Adipocyte (in vitro differentiated cells): Measurements from ENCODE around the gene S100A16.
"Not testable (repeated sequence)": the region's sequence is repeated elsewhere in the genome, so short reads cannot be mapped to it uniquely, and the experiment has no call there.

ENCODE experiments used
- DNase-seq: peaks from one replicate; pipeline ENCODE4 v3.0.0-alpha.2; 2015; ENCODE audit warnings: low read depth
- H3K27me3 ChIP-seq: replicated peaks from 2 replicates; pipeline ENCODE4 v1.7.0; 2013; ENCODE audit warnings: mild to moderate bottlenecking, low read length, moderate library complexity; ENCODE audit not compliant: control insufficient read depth, insufficient read depth
- H3K36me3 ChIP-seq: 2 replicates; pipeline ENCODE4 v1.7.0; 2013; ENCODE audit warnings: low read length, mild to moderate bottlenecking, moderate library complexity; ENCODE audit not compliant: control insufficient read depth, insufficient read depth, severe bottlenecking
- H3K4me1 ChIP-seq: 2 replicates; pipeline ENCODE4 v1.7.0; 2013; ENCODE audit warnings: mild to moderate bottlenecking, low read length, moderate library complexity; ENCODE audit not compliant: control insufficient read depth, insufficient read depth
- H3K4me3 ChIP-seq: 2 replicates; pipeline ENCODE4 v1.7.0; 2013; ENCODE audit warnings: mild to moderate bottlenecking, low read length, moderate library complexity
- H3K9ac ChIP-seq: 2 replicates; pipeline ENCODE4 v1.7.0; 2013; ENCODE audit warnings: mild to moderate bottlenecking, low read length, moderate library complexity
- H3K9me3 ChIP-seq: 2 replicates; pipeline ENCODE4 v1.7.0; 2013; ENCODE audit warnings: mild to moderate bottlenecking, low read length, moderate library complexity; ENCODE audit not compliant: control insufficient read depth

Gene S100A16

GRCh38 chr1:153569465-153569864, 43.5 kb downstream of the S100A16 start:
- Histone ChIP-seq H3K4me3 (no peak overlapping the region), H3K36me3 (no peaks in the 10 kb centered on the region), H3K4me1 (peaks cover 49% of the 10 kb centered on the region), H3K9me3 (no peaks in the 10 kb centered on the region), H3K27me3 (no peaks in the 10 kb centered on the region), H3K9ac (no peak overlapping the region)
- no peak for DNase-seq

DNA sequence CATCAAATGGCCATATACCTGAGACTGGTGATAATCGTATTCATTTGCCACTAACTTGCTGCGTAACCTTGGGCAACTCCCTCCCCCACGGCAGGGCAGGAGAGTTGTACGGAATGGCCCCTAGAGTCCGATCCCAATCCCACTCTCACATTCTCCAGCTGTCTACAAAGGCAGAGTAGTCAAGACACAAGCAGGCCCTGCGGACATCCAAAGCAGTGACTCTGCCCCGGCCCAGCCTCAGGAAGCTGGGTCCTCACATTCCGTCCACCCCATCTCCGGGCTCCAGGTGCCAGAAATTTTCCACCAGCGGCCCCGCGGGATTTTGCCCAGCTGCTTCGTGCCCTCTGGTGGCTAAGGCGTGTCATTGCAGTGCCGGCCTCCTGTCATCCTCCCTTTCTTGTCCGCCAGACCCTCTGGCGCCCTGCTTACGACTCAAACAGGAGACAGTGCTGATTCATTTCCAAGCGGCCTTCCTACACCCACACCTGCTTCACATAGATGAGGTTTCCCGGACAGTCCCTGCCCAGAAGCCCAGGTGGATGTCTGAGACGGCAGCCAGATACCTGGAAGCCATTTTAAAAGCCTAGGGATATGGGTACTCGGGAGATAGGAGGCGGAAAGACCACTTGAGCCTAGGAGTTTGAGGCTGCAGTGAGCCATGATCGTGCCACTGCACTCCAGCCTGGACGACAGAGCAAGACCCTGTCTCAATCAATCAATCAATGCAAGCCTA, 44.4 kb downstream of the S100A16 start:
- Histone ChIP-seq H3K9me3 (no peaks in the 10 kb centered on the region), H3K4me1 (peaks cover 47% of the 10 kb centered on the region), H3K27me3 (no peaks in the 10 kb centered on the region), H3K9ac (peak overlapping the region; percentile 76), H3K4me3 (peak overlapping the region; percentile 48), H3K36me3 (no peaks in the 10 kb centered on the region)
- peak; percentile 97 for DNase-seq

DNA sequence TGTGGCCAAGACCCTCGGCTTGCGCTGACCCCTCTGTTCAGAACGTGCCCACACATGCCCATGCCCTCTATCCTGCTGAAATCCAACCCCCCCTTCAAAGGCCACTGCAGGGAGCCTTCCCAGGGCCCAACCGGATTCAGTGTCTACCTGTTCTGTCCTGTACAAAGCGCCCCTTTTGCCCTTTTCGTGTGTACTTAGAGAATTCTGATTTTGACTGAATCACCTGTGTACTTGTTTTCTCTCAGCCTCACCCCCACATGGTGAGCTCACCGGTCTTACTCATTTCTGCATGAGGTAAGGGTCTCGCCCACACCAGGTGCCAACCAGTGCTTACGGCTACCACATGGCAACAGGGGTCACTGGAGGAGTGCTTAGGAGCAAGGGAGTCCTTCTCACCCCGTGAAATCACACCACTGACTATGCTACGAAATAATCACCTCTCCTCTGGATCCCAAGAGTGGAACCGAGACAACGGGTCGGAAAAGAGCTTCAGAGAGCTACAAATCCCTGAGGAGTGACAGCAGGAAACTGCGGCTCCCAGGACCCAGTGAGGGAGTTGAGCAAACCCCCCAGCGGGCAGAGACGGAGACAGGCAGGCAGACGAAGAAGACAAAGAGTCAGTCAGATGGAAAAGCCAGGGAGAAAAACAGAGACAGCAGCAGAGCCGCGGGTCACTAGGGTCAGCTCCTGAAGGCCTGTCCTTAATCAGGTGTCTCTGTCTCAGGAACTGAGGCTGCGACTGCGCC, 45.1 kb downstream of the S100A16 start:
- DNase-seq: no peak
- Histone ChIP-seq H3K4me1 (peaks cover 40% of the 10 kb centered on the region), H3K9me3 (no peaks in the 10 kb centered on the region), H3K4me3 (peak overlapping the region; percentile 48), H3K36me3 (no peaks in the 10 kb centered on the region), H3K9ac (peak overlapping the region; percentile 76), H3K27me3 (no peaks in the 10 kb centered on the region)

DNA sequence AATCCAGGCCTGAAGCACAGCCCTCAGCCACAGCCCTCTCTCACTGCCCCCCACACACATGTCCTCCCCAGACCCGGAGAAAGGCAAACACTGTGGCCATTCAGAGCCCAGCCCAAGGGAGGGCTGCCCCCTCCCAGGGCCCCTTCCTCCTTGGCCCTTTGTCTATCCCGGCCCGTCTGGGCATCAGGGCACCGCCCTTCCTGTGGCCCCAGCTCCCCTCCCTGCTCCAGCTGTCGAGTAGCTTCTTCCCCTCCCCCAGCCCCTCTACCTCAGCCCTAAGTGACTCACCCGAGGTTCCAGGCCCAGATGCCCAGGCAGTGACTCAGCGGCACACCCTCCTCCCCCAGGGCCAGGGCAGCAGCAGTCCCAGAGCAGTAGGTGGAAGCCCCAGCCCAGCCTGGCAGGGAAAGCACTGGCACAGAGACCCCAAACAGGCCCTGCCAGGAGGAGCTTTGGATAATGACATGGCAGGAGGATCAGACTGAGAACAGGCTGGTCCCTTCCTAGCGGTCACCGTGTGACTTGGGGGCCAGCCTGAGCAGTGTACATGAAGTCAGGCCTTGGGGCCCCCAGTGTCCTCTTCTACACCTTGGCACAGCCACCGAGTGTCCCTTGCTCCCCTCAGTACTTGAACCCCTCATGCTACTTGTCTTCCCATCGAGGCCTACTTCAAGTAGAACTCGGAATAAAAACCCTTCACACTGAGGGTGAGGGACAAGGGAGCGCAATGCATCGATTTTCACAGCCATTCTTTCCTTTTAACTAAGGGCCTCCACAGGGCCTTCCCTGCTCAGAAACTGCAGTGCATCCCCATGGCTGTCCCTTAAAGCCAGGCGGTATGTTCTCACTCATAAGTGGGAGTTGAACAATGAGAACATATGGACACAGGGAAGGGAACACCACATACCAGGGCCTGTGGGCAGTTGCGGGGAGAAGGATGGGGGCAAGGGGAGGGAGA, 46.2 kb downstream of the S100A16 start:
- H3K9ac ChIP-seq: peak overlapping the region; percentile 90
- peak overlapping the region; percentile 67 for H3K4me3 ChIP-seq
- DNase-seq: peak; percentile 99
- no peaks in the 10 kb centered on the region for H3K9me3 ChIP-seq
- peaks cover 34% of the 10 kb centered on the region for H3K4me1 ChIP-seq
- no peaks in the 10 kb centered on the region for H3K27me3 ChIP-seq
- H3K36me3 ChIP-seq: no peaks in the 10 kb centered on the region

GRCh38 chr1:153565529-153566374, 47.2 kb downstream of the S100A16 start, which contains the start of gene S100A2:
Gene S100A2, minus strand, starts transcription at chr1:153565844. Its CDS starts 1,967 bp downstream, at chr1:153563877.
- Histone ChIP-seq H3K4me1 (peaks cover 34% of the 10 kb centered on the region), H3K9ac (peak within 1 kb of the TSS; percentile 90), H3K27me3 (no peaks in the 10 kb centered on the region), H3K9me3 (no peaks in the 10 kb centered on the region), H3K36me3 (no peaks in the 10 kb centered on the region), H3K4me3 (peak within 1 kb of the TSS; percentile 67)
- DNase-seq: peak; percentile 94

- no peak for DNase-seq
- Histone ChIP-seq H3K9ac (no peak overlapping the region), H3K9me3 (no peaks in the 10 kb centered on the region), H3K4me1 (peaks cover 34% of the 10 kb centered on the region), H3K27me3 (no peaks in the 10 kb centered on the region), H3K36me3 (no peaks in the 10 kb centered on the region), H3K4me3 (no peak overlapping the region)
These were observed 48.9 kb downstream of the S100A16 start for GRCh38 chr1:153563991-153564390.

GRCh38 chr1:153563483-153563901, 49.4 kb downstream of the S100A16 start:
- DNase-seq: no peak
- Histone ChIP-seq H3K27me3 (no peaks in the 10 kb centered on the region), H3K4me3 (no peak overlapping the region), H3K9me3 (no peaks in the 10 kb centered on the region), H3K4me1 (peaks cover 30% of the 10 kb centered on the region), H3K9ac (no peak overlapping the region), H3K36me3 (no peaks in the 10 kb centered on the region)

DNA sequence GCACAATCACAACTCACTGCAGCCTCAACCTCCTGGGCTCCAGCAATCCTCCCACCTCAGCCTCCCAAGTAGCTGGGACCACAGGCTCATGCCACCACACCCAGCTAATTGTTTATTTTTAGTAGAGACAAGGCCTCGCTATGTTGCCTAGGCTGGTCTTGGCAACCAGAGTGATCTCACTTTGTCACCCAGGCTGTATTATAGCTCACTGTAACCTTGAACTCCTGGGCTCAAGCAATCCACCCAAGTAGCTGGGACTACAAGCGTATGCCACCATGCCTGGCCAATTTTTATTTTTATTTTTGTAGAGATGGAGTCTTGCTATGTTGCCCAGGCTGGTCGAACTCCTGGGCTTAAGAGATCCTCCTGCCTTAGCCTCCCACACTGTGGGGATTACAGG, 50.9 kb downstream of the S100A16 start:
- H3K9ac ChIP-seq, DNase-seq, H3K9me3 ChIP-seq, H3K36me3 ChIP-seq, H3K27me3 ChIP-seq, H3K4me3 ChIP-seq: not testable (repeated sequence)
- peaks cover 18% of the 10 kb centered on the region for H3K4me1 ChIP-seq

GRCh38 chr1:153561466-153561985, 51.4 kb downstream of the S100A16 start:
- Histone ChIP-seq H3K4me1 (peaks cover 13% of the 10 kb centered on the region), H3K36me3 (no peaks in the 10 kb centered on the region), H3K4me3 (no peak overlapping the region), H3K27me3 (no peaks in the 10 kb centered on the region), H3K9ac (no peak overlapping the region), H3K9me3 (no peaks in the 10 kb centered on the region)
- DNase-seq: no peak

DNA sequence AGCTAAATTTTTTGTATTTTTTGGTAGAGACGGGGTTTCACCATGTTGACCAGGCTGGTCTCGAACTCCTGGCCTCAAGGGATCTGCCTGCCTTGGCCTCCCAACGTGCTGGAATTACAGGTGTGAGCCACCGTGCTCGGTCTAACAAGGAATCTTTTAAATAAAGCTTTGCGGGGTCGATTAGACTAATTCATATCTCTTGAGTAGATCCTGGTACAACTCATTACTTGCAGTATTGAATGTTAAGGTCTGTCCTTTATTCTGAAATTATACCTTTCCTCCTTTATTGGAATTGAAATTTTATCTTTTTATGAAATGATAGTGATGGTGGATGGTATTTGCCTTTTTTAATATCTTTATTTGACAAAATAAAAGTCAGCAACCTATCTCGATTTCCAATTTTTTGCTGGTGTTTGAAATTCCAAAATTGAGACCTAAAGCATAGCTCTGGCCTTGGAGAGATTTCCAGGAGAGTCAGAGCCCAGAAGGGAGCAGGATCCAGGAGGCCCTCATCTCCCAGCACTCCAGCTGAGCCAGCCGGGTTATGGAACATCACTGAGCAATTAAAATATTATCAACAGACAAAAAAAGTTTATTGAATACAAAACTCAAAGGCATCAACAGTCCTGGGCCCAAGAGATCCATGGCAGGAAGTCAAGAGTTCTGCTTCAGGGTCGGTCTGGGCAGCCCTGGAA, 52.0 kb downstream of the S100A16 start:
- H3K36me3 ChIP-seq: no peaks in the 10 kb centered on the region
- DNase-seq: no peak
- no peak overlapping the region for H3K9ac ChIP-seq
- no peaks in the 10 kb centered on the region for H3K27me3 ChIP-seq
- H3K4me3 ChIP-seq: no peak overlapping the region
- peaks cover 8% of the 10 kb centered on the region for H3K4me1 ChIP-seq
- no peaks in the 10 kb centered on the region for H3K9me3 ChIP-seq
